Stimulated activated CD4-positive, alpha-beta T cell treated with anti-CD3 and anti-CD28 coated beads, TNF-alpha, amount 100 ng/mL, for 1 hour (primary cell): ENCODE results near the gene TNRC6A.
"Not testable (repeated sequence)": the region's sequence is repeated elsewhere in the genome, so short reads cannot be mapped to it uniquely, and the experiment has no call there.

Source experiments
- DNase-seq, 3 donors: peaks; one replicate each; pipeline ENCODE4 v3.0.0-alpha.2; 2020; ENCODE audit warnings: low read depth in 3 of 3, low spot score in 1 of 3

Gene TNRC6A

GRCh38 chr16:24723663-24724062 is 5.8 kb upstream of the TNRC6A start:
- no peak for DNase-seq

- DNase-seq = no peak
These were observed 1.4 kb upstream of the TNRC6A start for GRCh38 chr16:24728011-24728410.

GRCh38 chr16:24728891-24729242 is 584 bp upstream of the TNRC6A start:
- no peak for DNase-seq

GRCh38 chr16:24729951-24730815 is 732 bp downstream of the TNRC6A start:
- peak in 1 of 3 donors; percentile 24 for DNase-seq

- no peak for DNase-seq
These were observed 1.5 kb downstream of the TNRC6A start for GRCh38 chr16:24730914-24731313.

- DNase-seq = no peak
These were observed 2.4 kb downstream of the TNRC6A start for GRCh38 chr16:24731722-24732419.

- no peak for DNase-seq
These were observed 4.9 kb downstream of the TNRC6A start for GRCh38 chr16:24734382-24734781.

GRCh38 chr16:24736758-24737157 is 7.3 kb downstream of the TNRC6A start:
- DNase-seq = no peak

GRCh38 chr16:24737391-24737871 is 8.0 kb downstream of the TNRC6A start:
- DNase-seq = no peak

GRCh38 chr16:24737916-24738594 is 8.6 kb downstream of the TNRC6A start:
- no peak for DNase-seq

GRCh38 chr16:24738895-24739294 is 9.4 kb downstream of the TNRC6A start:
- DNase-seq = no peak

- DNase-seq = no peak
These were observed 12.4 kb downstream of the TNRC6A start for GRCh38 chr16:24741862-24742261.

GRCh38 chr16:24742610-24743009 is 13.2 kb downstream of the TNRC6A start:
- not testable (repeated sequence) for DNase-seq

- DNase-seq = no peak
These were observed 15.9 kb downstream of the TNRC6A start for GRCh38 chr16:24745391-24745790.

- no peak for DNase-seq
These were observed 16.3 kb downstream of the TNRC6A start for GRCh38 chr16:24745791-24746190.

GRCh38 chr16:24747441-24747840 is 18.0 kb downstream of the TNRC6A start:
- DNase-seq = no peak

- no peak for DNase-seq
These were observed 18.8 kb downstream of the TNRC6A start for GRCh38 chr16:24748242-24748641.

GRCh38 chr16:24749310-24749709 is 19.9 kb downstream of the TNRC6A start:
- DNase-seq = no peak

GRCh38 chr16:24749872-24750271 is 20.4 kb downstream of the TNRC6A start:
- not testable (repeated sequence) for DNase-seq

- no peak for DNase-seq
These were observed 23.5 kb downstream of the TNRC6A start for GRCh38 chr16:24753000-24753399.

GRCh38 chr16:24753437-24753836 is 24.0 kb downstream of the TNRC6A start:
- no peak for DNase-seq

GRCh38 chr16:24754543-24754942 is 25.1 kb downstream of the TNRC6A start:
- no peak for DNase-seq
